Neural progenitor cell (in vitro differentiated cells): ENCODE measurements around the gene LGI4.

Experiments used
- EZH2 ChIP-seq: fragments of 200-600 bp; sonication (generic); IDR thresholded peaks from 2 replicates; pipeline ENCODE4 v1.6.1; 2017; ENCODE audit warnings: antibody characterized with exemption, mild to moderate bottlenecking, moderate library complexity
- EZH2phosphoT487 ChIP-seq: fragments of 200-600 bp; sonication (generic); IDR thresholded peaks from 2 replicates; pipeline ENCODE4 v1.6.1; 2017; ENCODE audit warnings: antibody characterized with exemption
- TF ChIP-seq, protein P1 (sequence below): fragments of 200-600 bp; sonication (generic); IDR thresholded peaks from 2 replicates; pipeline ENCODE4 v1.5.1; 2017; ENCODE audit warnings: antibody characterized with exemption, mild to moderate bottlenecking

DNA sequence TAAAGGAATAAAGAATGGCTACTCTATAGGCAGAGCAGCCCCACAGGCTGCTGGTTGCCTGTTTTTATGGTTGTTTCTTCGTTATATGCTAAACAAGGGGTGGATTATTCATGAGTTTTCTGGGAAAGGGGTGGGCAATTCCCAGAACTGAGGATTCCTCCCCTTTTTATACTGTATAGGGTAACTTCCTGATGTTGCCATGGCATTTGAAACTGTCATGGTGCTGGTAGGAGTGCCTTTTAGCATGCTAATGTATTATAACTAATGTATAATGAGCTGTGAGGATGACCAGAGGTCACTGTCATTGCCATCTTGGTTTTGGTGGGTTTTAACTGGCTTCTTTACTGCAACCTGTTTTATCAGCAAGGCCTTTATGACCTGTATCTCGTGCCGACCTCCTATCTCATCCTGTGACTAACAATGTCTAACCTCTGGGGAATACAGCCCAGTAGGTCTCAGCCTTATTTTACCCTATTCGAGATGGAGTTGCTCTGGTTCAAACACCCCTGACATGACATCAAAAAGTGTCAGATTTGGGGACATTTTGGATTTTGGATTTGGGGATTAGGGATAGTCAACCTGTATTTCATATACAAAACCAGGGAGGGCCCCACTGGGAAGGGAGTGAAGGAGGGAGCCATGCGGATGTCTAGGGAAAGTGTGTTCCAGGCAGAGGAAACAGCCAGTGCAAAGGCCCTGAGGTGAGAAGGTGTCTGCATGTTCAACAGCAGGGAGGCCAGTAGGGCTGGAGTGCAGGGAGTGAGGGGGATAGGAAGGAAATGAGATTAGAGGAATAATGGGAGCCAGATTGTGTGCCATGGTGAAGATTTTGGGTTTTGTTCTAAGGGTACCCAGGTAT, 30.6 kb upstream of the LGI4 start:
- TF ChIP-seq, protein P1, sequence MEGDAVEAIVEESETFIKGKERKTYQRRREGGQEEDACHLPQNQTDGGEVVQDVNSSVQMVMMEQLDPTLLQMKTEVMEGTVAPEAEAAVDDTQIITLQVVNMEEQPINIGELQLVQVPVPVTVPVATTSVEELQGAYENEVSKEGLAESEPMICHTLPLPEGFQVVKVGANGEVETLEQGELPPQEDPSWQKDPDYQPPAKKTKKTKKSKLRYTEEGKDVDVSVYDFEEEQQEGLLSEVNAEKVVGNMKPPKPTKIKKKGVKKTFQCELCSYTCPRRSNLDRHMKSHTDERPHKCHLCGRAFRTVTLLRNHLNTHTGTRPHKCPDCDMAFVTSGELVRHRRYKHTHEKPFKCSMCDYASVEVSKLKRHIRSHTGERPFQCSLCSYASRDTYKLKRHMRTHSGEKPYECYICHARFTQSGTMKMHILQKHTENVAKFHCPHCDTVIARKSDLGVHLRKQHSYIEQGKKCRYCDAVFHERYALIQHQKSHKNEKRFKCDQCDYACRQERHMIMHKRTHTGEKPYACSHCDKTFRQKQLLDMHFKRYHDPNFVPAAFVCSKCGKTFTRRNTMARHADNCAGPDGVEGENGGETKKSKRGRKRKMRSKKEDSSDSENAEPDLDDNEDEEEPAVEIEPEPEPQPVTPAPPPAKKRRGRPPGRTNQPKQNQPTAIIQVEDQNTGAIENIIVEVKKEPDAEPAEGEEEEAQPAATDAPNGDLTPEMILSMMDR = no peak
- TF ChIP-seq EZH2phosphoT487 (no peak), EZH2 (no peak)
